Testis (tissue), 3 donors: ENCODE results near the gene NCMAP. TPM values are rescaled to one million over a fixed set of nuclear protein-coding genes. Genes with fewer than 3 reads are reported as not detected.

Experiments used
- DNase-seq: peaks from one replicate; pipeline ENCODE4 v3.0.0-alpha.2; 2019
- H3K27ac ChIP-seq, 2 donors: fragments of 200-600 bp; sonication (generic); one replicate each; pipeline ENCODE4 v1.5.1; 2019
- H3K27me3 ChIP-seq: fragments of 200-600 bp; sonication (generic); one replicate; pipeline ENCODE4 v1.5.1; 2019
- H3K36me3 ChIP-seq: fragments of 200-600 bp; sonication (generic); one replicate; pipeline ENCODE4 v1.5.1; 2017; ENCODE audit warnings: low read depth; ENCODE audit errors: missing control alignments
- H3K4me1 ChIP-seq: fragments of 200-600 bp; sonication (generic); one replicate; pipeline ENCODE4 v1.5.1; 2019
- H3K4me3 ChIP-seq, 2 donors: fragments of 200-600 bp; sonication (generic); one replicate each; pipeline ENCODE4 v1.5.1; 2017 to 2019
- H3K9me3 ChIP-seq: fragments of 200-600 bp; sonication (generic); one replicate; pipeline ENCODE4 v1.5.1; 2017
- POLR2A ChIP-seq: fragments of 450-650 bp; IDR thresholded peaks from one replicate; pipeline ENCODE4 v1.6.1; 2017; ENCODE audit warnings: antibody characterized with exemption, mild to moderate bottlenecking, moderate library complexity
- WGBS, 2 donors: methylation state at CpG; one replicate each; pipeline ENCODE4 v1.1.5; 2018; 5-methylcytosine and 5-hydroxymethylcytosine counted together
- intact Hi-C: fragments of 100-400 bp; cut with DNase I; formaldehyde crosslinking; loops from one replicate; pipeline ENCODE4 v1.15.1; 2023; ENCODE audit warnings: low total_unique reads
- polyA plus RNA-seq: library from polyadenylated mRNA; stranded (reverse); fragments of 350-450 nt; fragmentation: Illumina TruSeq; extraction: RNeasy Lipid Tissue Mini Kit (QIAGEN cat#74804); gene quantifications from one replicate; pipeline ENCODE4 v1.2.3, GENCODE V29; 2014; ENCODE audit warnings: low read depth, low replicate concordance; ENCODE audit not compliant: insufficient read depth
- total RNA-seq, 2 donors: library from RNA; depleted of rRNA; stranded (reverse); fragments of >200 nt; gene quantifications; one replicate each; pipeline ENCODE4 v1.2.3, GENCODE V29; 2016
- TF ChIP-seq, protein P1 (sequence below), 3 experiments: fragments of 450-650 bp in 2 of 3; fragments of 200-600 bp in 1 of 3; sonication (generic) in 1 of 3; IDR thresholded peaks; one replicate each; pipeline ENCODE4 v1.5.1; 2016 to 2019; ENCODE audit warnings: antibody characterized with exemption in 3 of 3, mild to moderate bottlenecking in 2 of 3, moderate library complexity in 1 of 3

Gene NCMAP
- total and polyA plus RNA-seq, 3 donors from 2014 or later, result 0.24 to 1.1 (median 0.26) TPM

DNA sequence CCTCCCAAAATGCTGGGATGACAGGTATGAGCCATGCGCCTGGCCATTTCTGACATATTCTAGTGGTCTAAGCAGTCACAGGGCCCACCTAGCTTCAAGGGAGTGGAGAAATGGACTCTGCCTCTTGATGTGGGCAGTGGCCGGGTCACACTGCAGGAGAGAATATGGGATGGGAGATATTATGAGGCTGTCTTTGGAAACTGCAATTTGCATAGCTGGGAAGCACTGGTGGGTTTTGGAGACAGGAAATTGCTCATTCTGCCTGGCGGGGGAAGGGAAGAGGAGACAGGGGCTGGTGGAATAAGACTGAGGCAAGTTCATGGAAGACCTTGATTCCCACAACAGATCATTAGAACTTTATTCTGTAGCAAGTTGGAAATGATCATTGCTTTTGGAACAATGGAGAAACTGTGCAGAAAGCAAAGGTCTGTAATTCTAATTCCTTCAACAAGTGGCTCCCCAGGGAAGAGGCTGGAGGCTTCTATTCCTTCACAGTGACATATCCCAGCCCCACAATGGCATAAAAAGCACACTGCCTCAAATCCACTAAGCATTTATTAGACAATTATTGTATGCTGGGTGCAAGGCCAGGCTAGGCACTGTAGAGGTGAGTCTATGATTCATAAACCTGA is 10.5 kb downstream of the NCMAP start:
- Histone ChIP-seq H3K4me3 (no peak overlapping the region), H3K27me3 (no peaks in the 10 kb centered on the region), H3K9me3 (no peaks in the 10 kb centered on the region), H3K36me3 (no peaks in the 10 kb centered on the region), H3K4me1 (peaks cover 8% of the 10 kb centered on the region), H3K27ac (no peak overlapping the region)
- TF ChIP-seq, protein P1, sequence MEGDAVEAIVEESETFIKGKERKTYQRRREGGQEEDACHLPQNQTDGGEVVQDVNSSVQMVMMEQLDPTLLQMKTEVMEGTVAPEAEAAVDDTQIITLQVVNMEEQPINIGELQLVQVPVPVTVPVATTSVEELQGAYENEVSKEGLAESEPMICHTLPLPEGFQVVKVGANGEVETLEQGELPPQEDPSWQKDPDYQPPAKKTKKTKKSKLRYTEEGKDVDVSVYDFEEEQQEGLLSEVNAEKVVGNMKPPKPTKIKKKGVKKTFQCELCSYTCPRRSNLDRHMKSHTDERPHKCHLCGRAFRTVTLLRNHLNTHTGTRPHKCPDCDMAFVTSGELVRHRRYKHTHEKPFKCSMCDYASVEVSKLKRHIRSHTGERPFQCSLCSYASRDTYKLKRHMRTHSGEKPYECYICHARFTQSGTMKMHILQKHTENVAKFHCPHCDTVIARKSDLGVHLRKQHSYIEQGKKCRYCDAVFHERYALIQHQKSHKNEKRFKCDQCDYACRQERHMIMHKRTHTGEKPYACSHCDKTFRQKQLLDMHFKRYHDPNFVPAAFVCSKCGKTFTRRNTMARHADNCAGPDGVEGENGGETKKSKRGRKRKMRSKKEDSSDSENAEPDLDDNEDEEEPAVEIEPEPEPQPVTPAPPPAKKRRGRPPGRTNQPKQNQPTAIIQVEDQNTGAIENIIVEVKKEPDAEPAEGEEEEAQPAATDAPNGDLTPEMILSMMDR (IDR thresholded peaks at IDR 0.05), result no peak
- no peak for TF ChIP-seq POLR2A
- 93 to 98% methylated on average over 3 of the region's 3 CpGs for WGBS, 2 donors
- no peak for DNase-seq
- intact Hi-C loops, result no loop called here

DNA sequence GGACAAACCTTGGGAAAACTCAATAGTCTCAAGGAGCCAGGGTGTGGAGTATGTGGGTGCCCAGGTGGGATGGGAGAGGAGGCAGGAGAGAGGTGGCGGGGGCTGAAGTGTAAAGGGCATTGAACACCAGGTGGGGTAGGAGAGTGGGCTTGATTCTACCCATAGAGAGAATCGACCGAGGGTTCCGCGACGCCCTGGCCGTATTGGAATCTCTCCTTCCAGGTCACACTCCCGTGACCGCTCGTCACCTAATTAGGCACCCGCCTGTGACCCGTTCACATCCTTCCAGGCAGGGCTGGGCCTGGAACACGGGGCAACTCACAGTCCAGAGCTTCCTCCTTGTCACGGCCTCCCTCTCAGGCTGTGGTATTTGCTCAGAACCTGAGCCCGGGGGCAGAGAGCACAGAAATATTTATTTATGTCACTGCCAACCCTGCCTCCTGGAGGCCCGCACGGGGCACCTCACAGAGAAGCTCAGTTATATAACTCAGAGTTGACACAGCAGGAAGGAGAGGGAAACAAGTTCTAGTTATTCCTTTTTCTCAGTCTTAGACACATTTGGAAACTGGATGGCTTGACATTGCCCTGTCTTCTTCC is 12.0 kb downstream of the NCMAP start:
- H3K9me3 ChIP-seq, result no peaks in the 10 kb centered on the region
- no peak overlapping the region for H3K4me3 ChIP-seq
- peaks cover 8% of the 10 kb centered on the region for H3K4me1 ChIP-seq
- H3K27me3 ChIP-seq, result no peaks in the 10 kb centered on the region
- WGBS, 2 donors, result 55% methylated on average over 17 of the region's 17 CpGs
- H3K36me3 ChIP-seq, result no peaks in the 10 kb centered on the region
- H3K27ac ChIP-seq, result no peak overlapping the region
- intact Hi-C loops, result no loop called here
- TF ChIP-seq, protein P1 (IDR thresholded peaks at IDR 0.05), result no peak
- no peak for TF ChIP-seq POLR2A
- no peak for DNase-seq

DNA sequence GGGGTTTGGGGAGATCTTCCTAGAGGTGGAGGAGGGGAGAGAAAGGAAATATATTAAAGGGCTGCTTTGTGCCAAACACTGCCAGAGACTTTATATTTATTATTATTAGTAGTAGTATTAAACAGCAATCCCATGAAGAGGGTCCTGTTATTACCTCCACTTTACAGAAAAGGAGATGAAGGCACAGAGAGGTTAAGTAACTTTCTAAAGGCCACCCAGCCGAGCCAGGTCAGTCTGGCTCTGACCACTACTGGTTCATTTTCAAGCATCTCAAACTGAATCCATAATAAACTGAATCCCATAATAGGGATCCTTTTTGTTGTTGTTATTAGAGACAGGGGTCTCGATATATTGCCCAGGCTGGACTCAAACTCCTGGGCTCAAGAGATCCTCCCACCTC is 12.6 kb downstream of the NCMAP start:
- intact Hi-C loops, result no loop called here
- Histone ChIP-seq H3K4me1 (peaks cover 8% of the 10 kb centered on the region), H3K36me3 (no peaks in the 10 kb centered on the region), H3K4me3 (no peak overlapping the region), H3K9me3 (no peaks in the 10 kb centered on the region), H3K27ac (no peak overlapping the region), H3K27me3 (no peaks in the 10 kb centered on the region)
- DNase-seq, result no peak
- 85% methylated on average over 2 of the region's 2 CpGs for WGBS, 2 donors
- TF ChIP-seq, protein P1 (IDR thresholded peaks at IDR 0.05), result no peak
- no peak for TF ChIP-seq POLR2A

DNA sequence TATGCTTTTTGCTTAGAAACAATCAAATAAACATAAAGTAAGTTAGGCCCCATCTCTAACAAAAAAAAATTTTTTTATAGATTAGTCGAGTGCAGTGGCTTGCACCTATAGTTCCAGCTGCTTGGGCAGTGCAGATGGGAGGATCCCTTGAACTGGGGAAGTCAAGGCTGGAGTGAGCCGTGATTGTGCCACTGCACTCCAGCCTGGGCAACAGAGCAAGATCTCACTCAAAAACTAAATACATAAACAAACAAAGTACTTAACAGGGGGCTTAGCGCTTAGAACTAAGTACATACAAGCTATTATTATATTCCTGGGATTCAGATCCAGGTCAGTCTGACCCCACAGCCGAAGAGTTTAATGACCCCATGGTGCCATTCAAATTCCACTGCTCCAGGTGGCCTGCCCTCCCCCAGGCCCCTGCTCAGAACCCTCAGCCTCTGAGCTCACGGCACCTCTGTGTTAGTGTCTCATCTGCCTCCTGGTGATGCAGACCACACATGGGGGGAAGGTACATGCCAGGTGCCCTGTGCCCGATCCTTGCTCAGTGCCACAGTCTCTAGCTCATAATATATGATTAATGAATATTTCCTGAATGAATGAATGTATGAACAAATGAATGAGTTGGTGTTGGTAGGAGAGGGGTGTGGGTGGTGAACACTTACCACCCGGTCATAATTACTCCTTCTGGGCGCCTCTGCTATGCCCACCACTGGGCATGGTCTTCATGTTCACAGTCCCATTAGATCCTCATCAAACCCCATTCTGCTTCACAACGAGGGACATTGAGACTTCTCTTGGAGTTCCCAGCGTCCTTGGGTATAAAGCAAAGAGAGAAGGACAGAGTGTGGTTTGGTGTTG is 14.6 kb downstream of the NCMAP start:
- Histone ChIP-seq H3K36me3 (no peaks in the 10 kb centered on the region), H3K27ac (no peak overlapping the region), H3K27me3 (no peaks in the 10 kb centered on the region), H3K9me3 (no peaks in the 10 kb centered on the region), H3K4me3 (no peak overlapping the region), H3K4me1 (peaks cover 8% of the 10 kb centered on the region)
- TF ChIP-seq, protein P1 (IDR thresholded peaks at IDR 0.05), result no peak
- TF ChIP-seq POLR2A, result no peak
- no peak for DNase-seq
- 80 to 81% methylated on average over 10 of the region's 10 CpGs for WGBS, 2 donors
- intact Hi-C loops, result no loop called here
